ENCODE measurements around the gene SPPL2B. TPM values are rescaled to one million over a fixed set of nuclear protein-coding genes. Genes with fewer than 3 reads are reported as not detected.

SPPL2B gene
- total RNA-seq, 1 donor from 2014 or later = 20.5 TPM

- no peak for DNase-seq (ENCODE audit: low spot score)
Measured at GRCh38 chr19:2355168-2356035, 26.9 kb downstream of the SPPL2B start.

DNA sequence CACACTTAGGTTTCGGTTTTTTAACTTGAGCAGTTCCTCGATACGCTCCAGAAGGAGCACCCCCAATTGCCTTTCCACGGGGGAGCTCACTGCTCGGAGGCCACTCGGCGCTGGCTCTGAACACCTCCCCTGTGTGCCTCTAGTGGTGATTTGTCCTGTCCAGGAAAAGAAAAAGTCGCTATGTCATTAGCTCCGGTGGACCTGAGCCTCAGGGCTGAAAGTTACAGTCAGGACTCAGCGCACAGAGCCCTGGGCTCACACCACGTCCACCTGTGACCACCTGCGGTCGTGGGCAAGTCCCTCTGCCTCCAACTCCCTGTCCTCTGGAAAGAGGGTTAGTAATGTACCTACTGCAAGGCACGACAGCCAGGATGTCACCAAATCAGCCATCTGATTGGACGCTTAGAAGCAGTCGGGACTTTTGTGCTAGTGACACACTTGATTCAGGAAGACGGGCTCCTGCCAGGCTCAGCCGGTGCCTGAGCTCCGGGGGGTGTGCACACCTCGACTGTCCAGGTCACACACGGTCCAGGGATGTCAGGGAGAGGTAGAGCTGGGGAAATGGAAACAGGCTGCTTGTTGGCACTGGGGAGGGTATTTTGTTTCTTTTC, 27.7 kb downstream of the SPPL2B start:
- no peak for DNase-seq (ENCODE audit: low spot score)

DNA sequence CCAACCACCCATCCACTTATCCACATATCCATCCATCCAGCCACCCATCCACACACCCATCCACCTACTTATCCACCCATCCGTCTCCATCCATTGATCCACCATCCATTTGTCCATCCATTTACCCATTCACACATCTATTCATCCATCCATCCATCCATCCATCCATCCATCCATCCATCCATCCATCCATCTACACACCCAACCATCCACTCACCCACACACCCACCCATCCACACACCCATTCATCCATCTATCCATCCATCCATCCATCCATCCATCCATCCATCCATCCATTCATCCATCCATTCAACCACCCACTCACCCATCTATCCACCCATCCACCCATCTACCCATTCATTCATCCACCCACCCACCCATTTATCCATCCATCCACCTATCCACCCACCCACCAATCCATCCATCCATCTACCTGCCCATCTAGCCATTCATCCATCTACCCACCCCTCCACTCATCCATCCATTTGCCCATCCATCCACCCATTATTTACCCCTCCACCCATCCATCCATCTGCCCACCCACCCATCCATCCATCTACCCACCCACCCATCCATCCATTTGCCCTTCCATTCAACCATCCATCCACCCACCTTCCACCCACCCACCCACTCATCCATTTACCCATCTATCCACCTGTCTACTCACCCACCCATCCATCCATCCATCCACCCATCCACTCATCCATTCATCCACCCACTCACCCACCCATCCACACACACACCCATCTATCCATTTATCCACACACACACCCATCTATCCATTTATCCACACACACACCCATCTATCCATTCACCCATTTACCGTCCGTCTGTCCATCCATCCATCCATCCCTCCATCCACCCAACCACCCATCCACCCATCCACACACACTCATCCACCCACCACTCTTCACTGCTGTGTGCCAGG, 29.1 kb downstream of the SPPL2B start:
- DNase-seq (ENCODE audit: low spot score) = no peak

- no peak for DNase-seq (ENCODE audit: low spot score)
Measured at GRCh38 chr19:2358548-2359173, 30.2 kb downstream of the SPPL2B start.

DNA sequence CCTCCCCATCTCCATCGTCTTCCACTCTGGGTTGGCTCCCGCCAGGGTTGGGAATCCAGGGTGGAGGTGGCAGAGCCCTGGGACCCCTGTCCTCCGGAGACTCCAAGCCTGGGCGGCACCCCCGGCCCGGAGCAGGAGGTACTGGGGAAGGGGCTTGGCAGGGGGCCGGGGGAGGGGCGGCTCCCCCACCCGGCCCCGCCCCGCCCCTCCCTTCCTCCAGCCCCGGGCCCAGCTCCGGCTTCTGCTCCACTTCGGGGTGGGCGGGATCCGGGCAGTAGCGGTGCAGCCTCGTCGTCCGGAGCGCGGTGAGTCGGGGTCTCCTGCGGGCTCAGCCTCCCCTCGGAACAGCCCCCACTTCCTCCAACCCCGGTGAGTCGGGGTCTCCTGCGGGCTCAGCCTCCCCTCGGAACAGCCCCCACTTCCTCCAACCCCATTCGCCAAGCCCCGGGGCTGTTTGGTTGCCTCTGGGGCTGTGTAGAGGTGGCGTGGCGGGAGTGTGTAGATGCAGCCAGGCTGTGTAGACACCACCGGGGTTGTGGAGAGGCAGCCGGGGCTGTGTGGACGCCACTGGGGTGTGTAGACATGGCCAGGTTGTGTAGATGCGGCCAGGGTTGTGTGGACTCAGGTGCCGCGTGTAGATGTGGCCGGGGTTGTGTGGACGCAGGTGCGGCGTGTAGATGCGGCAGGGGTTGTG, 31.7 kb downstream of the SPPL2B start, which contains the start of gene TMPRSS9:
Gene TMPRSS9, plus strand, starts transcription at position 274 of the 694 bp plus-strand sequence. CDS start 29,521 bp downstream, outside the sequence.
- DNase-seq (ENCODE audit: low spot score) = no peak

DNA sequence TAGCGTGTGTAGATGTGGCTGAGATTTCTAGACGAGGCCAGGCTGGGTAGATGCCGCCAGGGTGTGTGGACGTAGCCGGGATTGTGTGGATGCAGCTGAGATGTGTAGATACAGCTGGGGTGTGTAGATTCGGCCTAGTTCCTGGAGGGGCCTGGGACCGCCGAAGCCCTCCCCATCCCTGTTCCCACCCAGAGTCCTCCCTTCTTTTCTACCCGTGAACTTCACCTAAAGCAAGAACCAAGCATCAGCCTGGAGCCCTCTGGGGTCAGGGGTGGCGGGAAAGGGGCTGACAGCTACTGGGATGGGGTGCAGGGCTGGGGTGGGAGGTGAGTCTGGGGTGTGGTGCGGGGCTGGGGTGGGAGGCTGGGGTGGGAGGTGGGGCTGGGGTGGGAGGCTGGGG, 32.3 kb downstream of the SPPL2B start:
- DNase-seq (ENCODE audit: low spot score) = no peak

GRCh38 chr19:2361246-2362045, 33.0 kb downstream of the SPPL2B start:
- DNase-seq (ENCODE audit: low spot score) = no peak

- DNase-seq (ENCODE audit: low spot score) = no peak
Measured at GRCh38 chr19:2362046-2362969, 33.8 kb downstream of the SPPL2B start.

GRCh38 chr19:2362970-2363300, 34.5 kb downstream of the SPPL2B start:
- no peak for DNase-seq (ENCODE audit: low spot score)

GRCh38 chr19:2363419-2363818, 34.9 kb downstream of the SPPL2B start:
- DNase-seq (ENCODE audit: low spot score) = no peak

- DNase-seq (ENCODE audit: low spot score) = no peak
Measured at GRCh38 chr19:2365201-2365970, 36.9 kb downstream of the SPPL2B start.

- no peak for DNase-seq (ENCODE audit: low spot score)
Measured at GRCh38 chr19:2371656-2372055, 43.2 kb downstream of the SPPL2B start.

GRCh38 chr19:2372076-2372612, 43.7 kb downstream of the SPPL2B start:
- DNase-seq (ENCODE audit: low spot score) = peak; percentile 38

- no peak for DNase-seq (ENCODE audit: low spot score)
Measured at GRCh38 chr19:2374808-2375207, 46.3 kb downstream of the SPPL2B start.

DNA sequence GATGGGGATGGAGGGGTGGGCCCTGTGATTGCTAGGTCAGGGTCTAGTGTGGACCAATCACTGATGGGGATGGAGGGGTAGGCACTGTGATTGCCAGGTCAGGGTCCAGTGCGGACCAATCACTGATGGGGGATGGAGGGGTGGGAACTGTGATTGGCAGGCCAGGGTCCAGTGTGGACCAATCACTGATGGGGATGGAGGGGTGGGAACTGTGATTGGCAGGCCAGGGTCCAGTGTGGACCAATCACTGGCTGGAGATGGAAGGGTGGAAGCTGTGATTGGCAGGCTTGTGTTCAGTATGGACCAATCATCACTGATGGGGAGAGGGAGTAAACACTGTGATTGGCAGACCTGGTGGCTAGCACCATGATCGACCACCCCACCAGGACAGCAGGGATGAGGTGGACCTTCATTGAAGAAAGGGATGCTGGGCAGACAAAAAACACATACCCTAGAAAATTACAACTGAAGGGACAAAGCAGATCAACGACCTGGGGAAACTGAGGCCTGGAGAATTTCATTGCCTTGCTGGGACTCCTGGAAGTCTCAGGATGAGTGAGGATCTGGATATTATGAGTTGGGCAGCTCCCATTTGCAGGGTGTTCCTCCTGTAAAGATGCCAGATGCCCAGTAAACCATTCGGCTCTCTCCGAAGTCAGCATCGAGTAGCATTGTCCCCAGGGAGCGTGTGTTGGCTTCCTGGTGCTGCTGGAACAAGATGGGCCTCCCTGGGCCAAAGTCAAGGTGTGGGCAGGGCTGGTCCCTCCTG, 47.1 kb downstream of the SPPL2B start:
- no peak for DNase-seq (ENCODE audit: low spot score)

- DNase-seq (ENCODE audit: low spot score) = no peak
Measured at GRCh38 chr19:2376784-2377519, 48.5 kb downstream of the SPPL2B start.

Data from umbilical cord (tissue), 2 donors.